Measurements from ENCODE around the gene SPTBN1. TPM values are rescaled to one million over a fixed set of nuclear protein-coding genes. Genes with fewer than 3 reads are reported as not detected.

SPTBN1 gene
- polyA plus RNA-seq, 2 donors = 19.7 to 24.1 TPM

- H3K9me3 ChIP-seq (ENCODE audit: control insufficient read depth in 2 of 2, insufficient read depth in 1 of 2, low read depth in 1 of 2, low read length in 1 of 2) = no peaks in the 10 kb centered on the region
- H3K27ac ChIP-seq (ENCODE audit: low read depth in 2 of 2, low read length in 1 of 2) = no peak overlapping the region
- no peaks in the 10 kb centered on the region for H3K36me3 ChIP-seq (ENCODE audit: control insufficient read depth in 2 of 2, insufficient read depth in 2 of 2, low read length in 1 of 2)
- H3K4me1 ChIP-seq (ENCODE audit: control insufficient read depth in 2 of 2, insufficient read depth in 2 of 2, low read length in 1 of 2) = no peaks in the 10 kb centered on the region
- H3K4me3 ChIP-seq (ENCODE audit: low read depth in 1 of 2, low read length in 2 of 2) = no peak overlapping the region
- H3K27me3 ChIP-seq (ENCODE audit: control insufficient read depth in 1 of 2, insufficient read depth in 2 of 2, low read length in 2 of 2) = no peaks in the 10 kb centered on the region
Observed at GRCh38 chr2:54446122-54446521, 10.0 kb upstream of the SPTBN1 start.

- Histone ChIP-seq H3K36me3 (ENCODE audit: control insufficient read depth in 2 of 2, insufficient read depth in 2 of 2, low read length in 1 of 2) (no peaks in the 10 kb centered on the region), H3K4me3 (ENCODE audit: low read depth in 1 of 2, low read length in 2 of 2) (no peak overlapping the region), H3K4me1 (ENCODE audit: control insufficient read depth in 2 of 2, insufficient read depth in 2 of 2, low read length in 1 of 2) (no peaks in the 10 kb centered on the region), H3K9me3 (ENCODE audit: control insufficient read depth in 2 of 2, insufficient read depth in 1 of 2, low read depth in 1 of 2, low read length in 1 of 2) (no peaks in the 10 kb centered on the region), H3K27me3 (ENCODE audit: control insufficient read depth in 1 of 2, insufficient read depth in 2 of 2, low read length in 2 of 2) (no peaks in the 10 kb centered on the region), H3K27ac (ENCODE audit: low read depth in 2 of 2, low read length in 1 of 2) (no peak overlapping the region)
- WGBS, 2 donors = 69 to 81% methylated on average over 2 of the region's 2 CpGs
Observed at GRCh38 chr2:54446625-54447024, 9.5 kb upstream of the SPTBN1 start.

GRCh38 chr2:54454548-54455130, 1.5 kb upstream of the SPTBN1 start:
- no peaks in the 10 kb centered on the region for H3K36me3 ChIP-seq (ENCODE audit: control insufficient read depth in 2 of 2, insufficient read depth in 2 of 2, low read length in 1 of 2)
- H3K4me1 ChIP-seq (ENCODE audit: control insufficient read depth in 2 of 2, insufficient read depth in 2 of 2, low read length in 1 of 2) = peaks cover 3% of the 10 kb centered on the region in 2 donors
- WGBS, 2 donors = 31 to 42% methylated on average over 4 of the region's 4 CpGs
- H3K27me3 ChIP-seq (ENCODE audit: control insufficient read depth in 1 of 2, insufficient read depth in 2 of 2, low read length in 2 of 2) = no peaks in the 10 kb centered on the region
- H3K27ac ChIP-seq (ENCODE audit: low read depth in 2 of 2, low read length in 1 of 2) = peak overlapping the region in 1 of 2 donors; percentile 75
- H3K9me3 ChIP-seq (ENCODE audit: control insufficient read depth in 2 of 2, insufficient read depth in 1 of 2, low read depth in 1 of 2, low read length in 1 of 2) = no peaks in the 10 kb centered on the region
- H3K4me3 ChIP-seq (ENCODE audit: low read depth in 1 of 2, low read length in 2 of 2) = peak overlapping the region in 1 of 2 donors; percentile 68

GRCh38 chr2:54455131-54455562, 980 bp upstream of the SPTBN1 start:
- peak overlapping the region; percentile 75 to 83 for H3K27ac ChIP-seq (ENCODE audit: low read depth in 2 of 2, low read length in 1 of 2)
- H3K4me1 ChIP-seq (ENCODE audit: control insufficient read depth in 2 of 2, insufficient read depth in 2 of 2, low read length in 1 of 2) = peaks cover 3% of the 10 kb centered on the region in 2 donors
- H3K27me3 ChIP-seq (ENCODE audit: control insufficient read depth in 1 of 2, insufficient read depth in 2 of 2, low read length in 2 of 2) = no peaks in the 10 kb centered on the region
- WGBS, 2 donors = 8 to 14% methylated on average over 20 of the region's 20 CpGs
- H3K36me3 ChIP-seq (ENCODE audit: control insufficient read depth in 2 of 2, insufficient read depth in 2 of 2, low read length in 1 of 2) = no peaks in the 10 kb centered on the region
- H3K9me3 ChIP-seq (ENCODE audit: control insufficient read depth in 2 of 2, insufficient read depth in 1 of 2, low read depth in 1 of 2, low read length in 1 of 2) = no peaks in the 10 kb centered on the region
- peak overlapping the region; percentile 52 to 68 for H3K4me3 ChIP-seq (ENCODE audit: low read depth in 1 of 2, low read length in 2 of 2)

- H3K27ac ChIP-seq (ENCODE audit: low read depth in 2 of 2, low read length in 1 of 2) = peak overlapping the region; percentile 65 to 79
- peak overlapping the region; percentile 68 to 80 for H3K4me3 ChIP-seq (ENCODE audit: low read depth in 1 of 2, low read length in 2 of 2)
- no peaks in the 10 kb centered on the region for H3K27me3 ChIP-seq (ENCODE audit: control insufficient read depth in 1 of 2, insufficient read depth in 2 of 2, low read length in 2 of 2)
- H3K4me1 ChIP-seq (ENCODE audit: control insufficient read depth in 2 of 2, insufficient read depth in 2 of 2, low read length in 1 of 2) = peaks cover 3% of the 10 kb centered on the region in 2 donors
- no peaks in the 10 kb centered on the region for H3K36me3 ChIP-seq (ENCODE audit: control insufficient read depth in 2 of 2, insufficient read depth in 2 of 2, low read length in 1 of 2)
- H3K9me3 ChIP-seq (ENCODE audit: control insufficient read depth in 2 of 2, insufficient read depth in 1 of 2, low read depth in 1 of 2, low read length in 1 of 2) = no peaks in the 10 kb centered on the region
- 1% methylated on average over 28 to 30 of the region's 30 CpGs for WGBS, 2 donors
Observed at GRCh38 chr2:54456362-54456611, 160 bp downstream of the SPTBN1 start.

- Histone ChIP-seq H3K27me3 (ENCODE audit: control insufficient read depth in 1 of 2, insufficient read depth in 2 of 2, low read length in 2 of 2) (no peaks in the 10 kb centered on the region), H3K9me3 (ENCODE audit: control insufficient read depth in 2 of 2, insufficient read depth in 1 of 2, low read depth in 1 of 2, low read length in 1 of 2) (no peaks in the 10 kb centered on the region), H3K4me1 (ENCODE audit: control insufficient read depth in 2 of 2, insufficient read depth in 2 of 2, low read length in 1 of 2) (peaks cover 3% of the 10 kb centered on the region in 2 donors), H3K36me3 (ENCODE audit: control insufficient read depth in 2 of 2, insufficient read depth in 2 of 2, low read length in 1 of 2) (no peaks in the 10 kb centered on the region), H3K4me3 (ENCODE audit: low read depth in 1 of 2, low read length in 2 of 2) (peak overlapping the region; percentile 68 to 80), H3K27ac (ENCODE audit: low read depth in 2 of 2, low read length in 1 of 2) (peak overlapping the region; percentile 65 to 79)
- WGBS, 2 donors = 0 to 1% methylated on average over 53 to 87 of the region's 87 CpGs
Observed at GRCh38 chr2:54456612-54457322, 640 bp downstream of the SPTBN1 start.

GRCh38 chr2:54457323-54458023, 1.3 kb downstream of the SPTBN1 start:
- 1 to 3% methylated on average over 35 of the region's 35 CpGs for WGBS, 2 donors
- H3K27me3 ChIP-seq (ENCODE audit: control insufficient read depth in 1 of 2, insufficient read depth in 2 of 2, low read length in 2 of 2) = no peaks in the 10 kb centered on the region

GRCh38 chr2:54459037-54459441, 2.9 kb downstream of the SPTBN1 start:
- H3K36me3 ChIP-seq (ENCODE audit: control insufficient read depth in 2 of 2, insufficient read depth in 2 of 2, low read length in 1 of 2) = no peaks in the 10 kb centered on the region
- no peaks in the 10 kb centered on the region for H3K27me3 ChIP-seq (ENCODE audit: control insufficient read depth in 1 of 2, insufficient read depth in 2 of 2, low read length in 2 of 2)
- H3K4me3 ChIP-seq (ENCODE audit: low read depth in 1 of 2, low read length in 2 of 2) = no peak overlapping the region
- H3K9me3 ChIP-seq (ENCODE audit: control insufficient read depth in 2 of 2, insufficient read depth in 1 of 2, low read depth in 1 of 2, low read length in 1 of 2) = no peaks in the 10 kb centered on the region
- H3K4me1 ChIP-seq (ENCODE audit: control insufficient read depth in 2 of 2, insufficient read depth in 2 of 2, low read length in 1 of 2) = peaks cover 3% of the 10 kb centered on the region in 2 donors
- no peak overlapping the region for H3K27ac ChIP-seq (ENCODE audit: low read depth in 2 of 2, low read length in 1 of 2)
- WGBS, 2 donors = 33 to 42% methylated on average over 2 of the region's 2 CpGs

More at GRCh38 chr2:54457323-54458023, 1.3 kb downstream of the SPTBN1 start:
- Histone ChIP-seq H3K4me1 (ENCODE audit: control insufficient read depth in 2 of 2, insufficient read depth in 2 of 2, low read length in 1 of 2) (peaks cover 3% of the 10 kb centered on the region in 2 donors), H3K36me3 (ENCODE audit: control insufficient read depth in 2 of 2, insufficient read depth in 2 of 2, low read length in 1 of 2) (no peaks in the 10 kb centered on the region), H3K27ac (ENCODE audit: low read depth in 2 of 2, low read length in 1 of 2) (peak overlapping the region; percentile 65 to 79), H3K9me3 (ENCODE audit: control insufficient read depth in 2 of 2, insufficient read depth in 1 of 2, low read depth in 1 of 2, low read length in 1 of 2) (no peaks in the 10 kb centered on the region), H3K4me3 (ENCODE audit: low read depth in 1 of 2, low read length in 2 of 2) (peak overlapping the region; percentile 68 to 80)

- Histone ChIP-seq H3K4me1 (ENCODE audit: control insufficient read depth in 2 of 2, insufficient read depth in 2 of 2, low read length in 1 of 2) (no peaks in the 10 kb centered on the region), H3K27me3 (ENCODE audit: control insufficient read depth in 1 of 2, insufficient read depth in 2 of 2, low read length in 2 of 2) (no peaks in the 10 kb centered on the region), H3K27ac (ENCODE audit: low read depth in 2 of 2, low read length in 1 of 2) (no peak overlapping the region), H3K36me3 (ENCODE audit: control insufficient read depth in 2 of 2, insufficient read depth in 2 of 2, low read length in 1 of 2) (no peaks in the 10 kb centered on the region), H3K9me3 (ENCODE audit: control insufficient read depth in 2 of 2, insufficient read depth in 1 of 2, low read depth in 1 of 2, low read length in 1 of 2) (no peaks in the 10 kb centered on the region), H3K4me3 (ENCODE audit: low read depth in 1 of 2, low read length in 2 of 2) (no peak overlapping the region)
- WGBS, 2 donors = 36 to 41% methylated on average over 4 of the region's 4 CpGs
Observed at GRCh38 chr2:54461261-54461660, 5.1 kb downstream of the SPTBN1 start.

All from esophagus (tissue), 2 donors.